Sigmoid colon (tissue), 7 donors: ENCODE data around the gene HTT. TPM values are rescaled to one million over a fixed set of nuclear protein-coding genes. Genes with fewer than 3 reads are reported as not detected.

Experiments
- DNase-seq: peaks from one replicate; pipeline ENCODE4 v3.0.0-alpha.2; 2019
- H3K27ac ChIP-seq, 4 donors: fragments of 200-600 bp; sonication (generic); one replicate each; pipeline ENCODE4 v1.5.1; 2016 to 2019; ENCODE audit warnings: mild to moderate bottlenecking in 1 of 4
- H3K27me3 ChIP-seq, 3 donors: fragments of 200-600 bp; sonication (generic); one replicate each; pipeline ENCODE4 v1.5.1; 2019; ENCODE audit warnings: mild to moderate bottlenecking in 1 of 3
- H3K36me3 ChIP-seq, 4 donors: fragments of 200-600 bp; sonication (generic); one replicate each; pipeline ENCODE4 v1.5.1; 2016 to 2019
- H3K4me1 ChIP-seq, 4 donors: fragments of 200-600 bp; sonication (generic); one replicate each; pipeline ENCODE4 v1.5.1; 2017 to 2019
- H3K4me3 ChIP-seq, 4 donors: fragments of 200-600 bp; sonication (generic); one replicate each; pipeline ENCODE4 v1.5.1; 2017 to 2019; ENCODE audit warnings: mild to moderate bottlenecking in 2 of 4, moderate library complexity in 1 of 4
- H3K9me3 ChIP-seq, 4 donors: fragments of 200-600 bp in 3 of 4; sonication (generic) in 3 of 4; one replicate each; pipeline versions ENCODE4 v1.5.1 to v1.6.1; 2013 to 2019
- EP300 ChIP-seq, 4 donors: sonication (generic); formaldehyde crosslinking; IDR thresholded peaks; one replicate each; pipeline ENCODE4 v1.6.1; 2017; ENCODE audit warnings: antibody characterized with exemption in 4 of 4
- POLR2A ChIP-seq, 2 donors: fragments of 450-650 bp; IDR thresholded peaks; one replicate each; pipeline ENCODE4 v1.6.1; 2016; ENCODE audit warnings: antibody characterized with exemption in 2 of 2, mild to moderate bottlenecking in 2 of 2, moderate library complexity in 2 of 2
- POLR2AphosphoS5 ChIP-seq, 4 donors: sonication (generic); formaldehyde crosslinking; IDR thresholded peaks; one replicate each; pipeline ENCODE4 v1.6.1; 2017; ENCODE audit warnings: antibody characterized with exemption in 4 of 4
- WGBS, 2 donors: extraction: QIAGEN DNeasy Blood & Tissue Kit; methylation state at CpG; one replicate each; pipeline ENCODE4 v1.1.7; 2013; 5-methylcytosine and 5-hydroxymethylcytosine counted together
- intact Hi-C: fragments of 100-400 bp; cut with DNase I; formaldehyde crosslinking; loops from one replicate; pipeline ENCODE4 v1.15.1; 2023
- polyA plus RNA-seq, 3 donors: library from polyadenylated mRNA; stranded (reverse); fragments of 200-250 nt; gene quantifications; one replicate each; pipeline ENCODE4 v1.2.3, GENCODE V29; 2013
- total RNA-seq, 4 donors: library from RNA; depleted of rRNA; stranded (reverse); fragments of >200 nt; gene quantifications; one replicate each; pipeline ENCODE4 v1.1.0, GENCODE V29; 2016
- TF ChIP-seq, protein P1 (sequence below), 4 experiments: fragments of 450-650 bp in 3 of 4; fragments of 200-600 bp in 1 of 4; IDR thresholded peaks; one replicate each; pipeline ENCODE4 v1.5.1; 2016 to 2019; ENCODE audit warnings: antibody characterized with exemption in 4 of 4, mild to moderate bottlenecking in 3 of 4, moderate library complexity in 2 of 4
- donor health status: healthy with polysubstance abuse.
- donor health status: Bipolar disorder and iron deficiency.
- donor health status: healthy.

The HTT gene
- total and polyA plus RNA-seq, 7 donors = 6.5 to 41.5 (median 22.7) TPM

DNA sequence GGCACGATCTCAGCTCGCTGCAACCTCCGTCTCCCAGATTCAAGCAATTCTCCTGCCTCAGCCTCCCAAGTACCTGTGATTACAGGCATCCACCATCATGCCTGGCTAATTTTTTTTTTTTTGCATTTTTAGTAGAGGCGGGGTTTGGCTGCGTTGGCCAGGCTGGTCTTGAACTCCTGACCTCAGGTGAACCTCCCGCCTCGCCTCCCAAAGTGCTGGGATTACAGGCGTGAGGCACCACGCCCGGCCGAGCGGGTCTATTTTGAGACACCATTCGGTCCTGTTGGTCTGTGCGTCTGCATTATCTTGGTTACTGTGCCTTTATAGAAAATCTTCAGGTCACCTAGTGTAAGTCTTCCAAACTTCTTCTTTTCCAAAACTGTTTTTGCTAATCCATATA, 196.7 kb downstream of the HTT start:
- no peaks in the 10 kb centered on the region for H3K36me3 ChIP-seq
- H3K27me3 ChIP-seq = no peaks in the 10 kb centered on the region
- no peak for TF ChIP-seq EP300 (IDR thresholded peaks at IDR 0.05)
- TF ChIP-seq POLR2AphosphoS5 (IDR thresholded peaks at IDR 0.05) = no peak
- H3K4me3 ChIP-seq = no peak overlapping the region
- no peaks in the 10 kb centered on the region for H3K9me3 ChIP-seq
- intact Hi-C loops = no loop called here
- DNase-seq = no peak
- H3K4me1 ChIP-seq = peaks cover 0 to 11% (median 8%) of the 10 kb centered on the region in 4 donors
- H3K27ac ChIP-seq = no peak overlapping the region
- 70 to 85% methylated on average over 14 of the region's 14 CpGs for WGBS, 2 donors

DNA sequence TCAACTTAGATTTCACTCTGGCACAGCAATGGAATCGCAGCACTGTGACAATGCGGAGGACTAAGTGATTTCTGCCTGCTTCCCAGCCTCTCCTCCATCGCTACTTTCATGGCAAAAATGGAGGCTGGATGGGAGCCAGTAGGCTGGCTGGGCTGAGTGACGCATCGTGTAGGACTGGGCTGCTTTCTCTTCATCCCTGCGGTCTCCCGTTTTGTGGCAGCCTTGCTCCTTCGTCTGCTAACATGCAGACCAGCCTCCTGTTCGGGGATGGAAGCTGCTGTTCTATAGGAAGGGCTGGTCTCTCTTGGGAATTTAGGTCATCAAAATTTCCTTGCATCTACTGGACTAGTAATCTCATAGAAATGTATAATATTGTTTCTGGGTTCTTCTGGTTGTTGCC, 202.5 kb downstream of the HTT start:
- WGBS, 2 donors = 86 to 88% methylated on average over 9 of the region's 9 CpGs
- no peak for TF ChIP-seq POLR2A (IDR thresholded peaks at IDR 0.05)
- no peak for TF ChIP-seq POLR2AphosphoS5 (IDR thresholded peaks at IDR 0.05)
- TF ChIP-seq, protein P1, sequence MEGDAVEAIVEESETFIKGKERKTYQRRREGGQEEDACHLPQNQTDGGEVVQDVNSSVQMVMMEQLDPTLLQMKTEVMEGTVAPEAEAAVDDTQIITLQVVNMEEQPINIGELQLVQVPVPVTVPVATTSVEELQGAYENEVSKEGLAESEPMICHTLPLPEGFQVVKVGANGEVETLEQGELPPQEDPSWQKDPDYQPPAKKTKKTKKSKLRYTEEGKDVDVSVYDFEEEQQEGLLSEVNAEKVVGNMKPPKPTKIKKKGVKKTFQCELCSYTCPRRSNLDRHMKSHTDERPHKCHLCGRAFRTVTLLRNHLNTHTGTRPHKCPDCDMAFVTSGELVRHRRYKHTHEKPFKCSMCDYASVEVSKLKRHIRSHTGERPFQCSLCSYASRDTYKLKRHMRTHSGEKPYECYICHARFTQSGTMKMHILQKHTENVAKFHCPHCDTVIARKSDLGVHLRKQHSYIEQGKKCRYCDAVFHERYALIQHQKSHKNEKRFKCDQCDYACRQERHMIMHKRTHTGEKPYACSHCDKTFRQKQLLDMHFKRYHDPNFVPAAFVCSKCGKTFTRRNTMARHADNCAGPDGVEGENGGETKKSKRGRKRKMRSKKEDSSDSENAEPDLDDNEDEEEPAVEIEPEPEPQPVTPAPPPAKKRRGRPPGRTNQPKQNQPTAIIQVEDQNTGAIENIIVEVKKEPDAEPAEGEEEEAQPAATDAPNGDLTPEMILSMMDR (IDR thresholded peaks at IDR 0.05) = no peak
- TF ChIP-seq EP300 (IDR thresholded peaks at IDR 0.05) = no peak

DNA sequence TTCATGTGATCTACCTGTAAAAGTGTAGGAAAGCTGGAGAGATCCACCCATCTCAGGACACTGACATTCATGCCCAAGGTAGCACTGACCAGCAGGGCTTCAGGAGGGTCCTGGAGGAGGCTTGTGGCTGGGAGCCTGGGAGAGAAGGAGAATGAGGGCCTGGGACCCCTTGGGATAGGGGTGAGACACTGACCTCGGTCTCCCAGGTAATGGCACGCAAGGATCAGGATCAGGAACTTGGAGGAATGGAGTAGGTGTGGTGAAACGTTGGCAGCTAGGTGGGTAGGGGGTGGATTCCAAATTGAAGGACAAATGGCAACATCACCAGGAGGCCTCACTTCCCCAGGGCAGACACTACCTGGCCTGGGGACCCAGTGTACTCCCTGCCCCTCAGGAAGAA, 206.0 kb downstream of the HTT start:
- no peaks in the 10 kb centered on the region for H3K9me3 ChIP-seq
- WGBS, 2 donors = 87% methylated on average over 3 of the region's 3 CpGs
- TF ChIP-seq EP300 (IDR thresholded peaks at IDR 0.05) (no peak), POLR2A (IDR thresholded peaks at IDR 0.05) (no peak), POLR2AphosphoS5 (IDR thresholded peaks at IDR 0.05) (no peak)
- TF ChIP-seq, protein P1 (IDR thresholded peaks at IDR 0.05) = no peak
- H3K27ac ChIP-seq = no peak overlapping the region
- no peaks in the 10 kb centered on the region for H3K4me1 ChIP-seq
- H3K36me3 ChIP-seq = no peaks in the 10 kb centered on the region
- H3K4me3 ChIP-seq = no peak overlapping the region
- H3K27me3 ChIP-seq = peaks cover 0 to 18% (median 4%) of the 10 kb centered on the region in 3 donors
- no peak for DNase-seq
- intact Hi-C loops = no loop called here

More for the DNA sequence above, 202.5 kb downstream of the HTT start:
- H3K27me3 ChIP-seq = no peaks in the 10 kb centered on the region
- no peaks in the 10 kb centered on the region for H3K9me3 ChIP-seq
- H3K36me3 ChIP-seq = no peaks in the 10 kb centered on the region
- no peak overlapping the region for H3K4me3 ChIP-seq
- no peak overlapping the region for H3K27ac ChIP-seq
- DNase-seq = no peak
- H3K4me1 ChIP-seq = no peaks in the 10 kb centered on the region
- intact Hi-C loops = no loop called here

DNA sequence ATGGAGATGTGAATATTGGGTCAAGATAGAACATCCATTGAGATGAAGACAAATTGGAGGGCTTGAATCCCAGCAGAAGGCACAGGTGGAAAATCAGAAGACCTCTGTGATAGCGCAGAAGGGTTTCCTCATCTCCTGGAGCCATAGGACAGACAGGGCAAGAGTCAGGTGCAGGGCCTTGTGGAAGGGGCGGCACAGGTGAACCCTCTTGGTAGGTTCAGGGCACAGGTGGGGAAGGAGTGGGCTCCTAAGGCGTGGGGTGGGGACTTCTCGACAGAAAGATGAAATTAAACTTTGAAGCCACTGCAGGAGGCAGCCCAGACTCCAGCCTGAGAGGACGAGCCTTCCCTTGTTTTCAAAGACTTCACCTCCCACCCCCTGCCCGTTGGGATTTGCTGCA, 209.0 kb downstream of the HTT start:
- no peaks in the 10 kb centered on the region for H3K4me1 ChIP-seq
- H3K36me3 ChIP-seq = no peaks in the 10 kb centered on the region
- no peak overlapping the region for H3K4me3 ChIP-seq
- no peak for DNase-seq
- intact Hi-C loops = no loop called here
- TF ChIP-seq POLR2AphosphoS5 (IDR thresholded peaks at IDR 0.05) (no peak), POLR2A (IDR thresholded peaks at IDR 0.05) (no peak), EP300 (IDR thresholded peaks at IDR 0.05) (no peak)
- TF ChIP-seq, protein P1 (IDR thresholded peaks at IDR 0.05) = no peak
- no peaks in the 10 kb centered on the region for H3K9me3 ChIP-seq
- WGBS, 2 donors = 79 to 91% methylated on average over 6 of the region's 6 CpGs
- H3K27me3 ChIP-seq = peaks cover 0 to 39% (median 21%) of the 10 kb centered on the region in 3 donors
- H3K27ac ChIP-seq = no peak overlapping the region

DNA sequence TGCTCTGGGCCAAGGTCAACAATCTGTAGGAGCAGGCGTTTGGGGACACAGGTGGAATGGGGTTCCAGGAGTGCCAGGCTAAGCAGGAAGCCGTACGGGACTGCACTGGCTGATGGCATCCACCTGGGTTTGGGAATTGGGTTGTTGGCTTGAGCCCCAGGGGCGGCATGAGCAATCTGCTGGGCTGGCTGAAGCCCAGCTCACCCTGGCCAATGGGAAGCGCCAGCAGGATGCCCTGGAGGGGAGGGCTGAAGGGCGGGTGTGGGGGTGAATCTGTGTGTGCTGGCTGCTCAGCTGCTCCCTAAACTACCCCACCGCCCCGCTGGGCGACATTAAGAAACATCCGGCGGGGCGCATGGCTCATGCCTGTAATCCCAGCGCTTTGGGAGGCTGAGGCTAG, 209.4 kb downstream of the HTT start:
- no peak for DNase-seq
- WGBS, 2 donors = 82 to 90% methylated on average over 13 of the region's 13 CpGs

More for the DNA sequence above, 209.4 kb downstream of the HTT start:
- H3K27ac ChIP-seq = no peak overlapping the region
- TF ChIP-seq EP300 (IDR thresholded peaks at IDR 0.05) (no peak), POLR2A (IDR thresholded peaks at IDR 0.05) (no peak)
- TF ChIP-seq, protein P1 (IDR thresholded peaks at IDR 0.05) = no peak
- H3K9me3 ChIP-seq = no peaks in the 10 kb centered on the region
- peaks cover 0 to 39% (median 21%) of the 10 kb centered on the region in 3 donors for H3K27me3 ChIP-seq
- intact Hi-C loops = no loop called here
- no peaks in the 10 kb centered on the region for H3K36me3 ChIP-seq
- no peaks in the 10 kb centered on the region for H3K4me1 ChIP-seq
- no peak overlapping the region for H3K4me3 ChIP-seq
